WTC11 (cell line): ENCODE results near the gene CAMSAP3. TPM values are rescaled to one million over a fixed set of nuclear protein-coding genes. Genes with fewer than 3 reads are reported as not detected.

ENCODE experiments used
- ATAC-seq: fragments of 200-7000 bp; cut with Tn5 transposase; 2 replicates; pipeline ENCODE4 v1.10.0; 2021; ENCODE audit warnings: mild to moderate bottlenecking, moderate library complexity
- CTCF ChIA-PET: fragments of 300-600 bp; sonication (Branson Sonifier 250); formaldehyde crosslinking; loops from one replicate; lab custom pipeline; 2021; ENCODE audit warnings: antibody characterized with exemption; lab: Charles Lee
- POLR2A ChIA-PET: fragments of 350-600 bp; sonication (Branson Sonifier 250); formaldehyde crosslinking; loops from one replicate; lab custom pipeline; 2021; ENCODE audit warnings: antibody characterized with exemption; lab: Charles Lee
- DNase-seq: peaks from one replicate; pipeline ENCODE4 v3.0.0; 2021; ENCODE audit warnings: low spot score
- H3K27ac Mint-ChIP-seq: 2 replicates; pipeline ENCODE4 v1.8.0; 2021; ENCODE audit warnings: mixed read lengths
- H3K27me3 Mint-ChIP-seq: 2 replicates; pipeline ENCODE4 v1.8.0; 2021; ENCODE audit warnings: low read depth, mild to moderate bottlenecking, moderate library complexity, mixed read lengths
- H3K36me3 Mint-ChIP-seq: 2 replicates; pipeline ENCODE4 v1.8.0; 2021; ENCODE audit warnings: mixed read lengths
- H3K4me1 Mint-ChIP-seq: 2 replicates; pipeline ENCODE4 v1.8.0; 2022; ENCODE audit warnings: mixed read lengths
- H3K4me3 Mint-ChIP-seq: 2 replicates; pipeline ENCODE4 v1.8.0; 2021; ENCODE audit warnings: mild to moderate bottlenecking, moderate library complexity, mixed read lengths
- H3K9me3 Mint-ChIP-seq: 2 replicates; pipeline ENCODE4 v1.8.0; 2021; ENCODE audit warnings: mixed read lengths
- AFF4 ChIP-seq: sonication (generic); formaldehyde crosslinking; IDR thresholded peaks from 2 replicates; pipeline ENCODE4 v1.8.1; 2023; ENCODE audit warnings: mild to moderate bottlenecking, missing genetic modification reagents, borderline replicate concordance
- JUN ChIP-seq: sonication (generic); formaldehyde crosslinking; IDR thresholded peaks from 2 replicates; pipeline ENCODE4 v1.8.0; 2023; ENCODE audit warnings: mild to moderate bottlenecking, missing genetic modification reagents
- TEAD1 ChIP-seq: sonication (generic); formaldehyde crosslinking; IDR thresholded peaks from 2 replicates; pipeline ENCODE4 v1.8.0; 2022; ENCODE audit warnings: mild to moderate bottlenecking, missing genetic modification reagents
- TEAD4 ChIP-seq: sonication (generic); formaldehyde crosslinking; IDR thresholded peaks from 2 replicates; pipeline ENCODE4 v1.8.0; 2022; ENCODE audit warnings: mild to moderate bottlenecking, missing genetic modification reagents
- ZBTB21 ChIP-seq: sonication (generic); formaldehyde crosslinking; IDR thresholded peaks from 2 replicates; pipeline ENCODE4 v1.8.1; 2023; ENCODE audit warnings: mild to moderate bottlenecking, missing genetic modification reagents, borderline replicate concordance
- ZNF281 ChIP-seq: sonication (generic); formaldehyde crosslinking; IDR thresholded peaks from 2 replicates; pipeline ENCODE4 v1.8.0; 2023; ENCODE audit warnings: mild to moderate bottlenecking, missing genetic modification reagents
- microRNA-seq: library from miRNA; unstranded; fragments of <30 nt; microRNA quantifications from one replicate; pipeline ENCODE4 v1.2.0, GENCODE V29; 2022; ENCODE audit warnings: borderline number of aligned reads
- total RNA-seq: library from RNA; stranded (reverse); gene quantifications from 3 replicates; pipeline ENCODE4 v1.2.3, GENCODE V29; 2021

The CAMSAP3 gene
- total RNA-seq, 1 experiment from 2014 or later, result 27.8 TPM

- ATAC-seq, result no peak
These were observed 69.4 kb downstream of the CAMSAP3 start for GRCh38 chr19:7665076-7665475.

More at GRCh38 chr19:7665076-7665475, 69.4 kb downstream of the CAMSAP3 start:
- Mint-ChIP-seq H3K36me3 (no peaks in the 10 kb centered on the region), H3K27me3 (peaks cover 49% of the 10 kb centered on the region), H3K4me3 (no peak overlapping the region), H3K4me1 (peaks cover 5% of the 10 kb centered on the region), H3K27ac (no peak overlapping the region), H3K9me3 (no peaks in the 10 kb centered on the region)
- ChIA-PET CTCF (interaction anchor here (1.8 to 2.4 kb wide), 2 partner anchors 16 to 24 kb away, joined by 4 to 8 read pairs; partner anchors contain the start of gene TRAPPC5), POLR2A (no interaction called here)
- TF ChIP-seq JUN (CRISPR knock-in tag) (no peak), TEAD4 (CRISPR knock-in tag) (no peak), TEAD1 (no peak), AFF4 (CRISPR knock-in tag) (no peak), ZBTB21 (CRISPR knock-in tag) (no peak), ZNF281 (no peak)
- no peak for DNase-seq

Small RNA genes lying within 50 kb of the gene (microRNA-seq; reads per million reads assigned to microRNA genes)
- gene MIR6792, result 2.1 reads per million

Other genes starting within 250 kb of the CAMSAP3 start
- 46.1 to 56.1 TPM (median 48.3 TPM) in 3 replicates for gene ARHGEF18, start 246.9 kb upstream of the CAMSAP3 start, total RNA-seq
- 4.3 to 5.9 TPM (median 5.7 TPM) in 3 replicates for gene PEX11G, start 106.8 kb upstream of the CAMSAP3 start, total RNA-seq
- gene ZNF358, start 79.8 kb upstream of the CAMSAP3 start, total RNA-seq, result 37.5 to 47.5 TPM (median 47.3 TPM) in 3 replicates
- gene MCOLN1, start 73.2 kb upstream of the CAMSAP3 start, total RNA-seq, result 15.0 to 19.7 TPM (median 16.7 TPM) in 3 replicates
- gene PNPLA6, start 60.1 kb upstream of the CAMSAP3 start, total RNA-seq, result 149 to 156 TPM (median 150 TPM) in 3 replicates
- 65.7 to 71.9 TPM (median 67.4 TPM) in 3 replicates for gene XAB2, start 33.7 kb downstream of the CAMSAP3 start, total RNA-seq
- 111 to 126 TPM (median 122 TPM) in 3 replicates for gene PET100, start 33.9 kb downstream of the CAMSAP3 start, total RNA-seq
- 0.48 to 1.1 TPM (median 0.85 TPM) in 3 replicates for gene PCP2, start 37.9 kb downstream of the CAMSAP3 start, total RNA-seq
- gene STXBP2, start 41.2 kb downstream of the CAMSAP3 start, total RNA-seq, result 68.9 to 79.3 TPM (median 73.0 TPM) in 3 replicates
- not detected in 3 replicates for gene RETN, start 73.2 kb downstream of the CAMSAP3 start, total RNA-seq
- gene MCEMP1, start 81.2 kb downstream of the CAMSAP3 start, total RNA-seq, result not detected in 3 replicates
- 122 to 127 TPM (median 124 TPM) in 3 replicates for gene TRAPPC5, start 85.0 kb downstream of the CAMSAP3 start, total RNA-seq
- 0.37 to 0.48 TPM (median 0.46 TPM) in 3 replicates for gene FCER2, start 106.3 kb downstream of the CAMSAP3 start, total RNA-seq
- 0.55 to 0.66 TPM (median 0.62 TPM) in 3 replicates for gene CLEC4G, start 136.2 kb downstream of the CAMSAP3 start, total RNA-seq
- gene CD209, start 151.7 kb downstream of the CAMSAP3 start, total RNA-seq, result 0.09 to 0.44 TPM in 2 of 3 replicates, not detected in the other
- gene CLEC4M, start 167.4 kb downstream of the CAMSAP3 start, total RNA-seq, result not detected in 3 replicates
- gene EVI5L, start 234.4 kb downstream of the CAMSAP3 start, total RNA-seq, result 10.5 to 13.7 TPM (median 13.6 TPM) in 3 replicates